GM23248 (cell line): ENCODE results near the gene ITGB2. TPM values are rescaled to one million over a fixed set of nuclear protein-coding genes. Genes with fewer than 3 reads are reported as not detected.

Experiments used
- DNase-seq: peaks from one replicate; pipeline ENCODE4 v3.0.0-alpha.2; 2015
- H2AFZ ChIP-seq: fragments of 200-600 bp; sonication (generic); 2 replicates; pipeline ENCODE4 v1.6.1; 2016; ENCODE audit warnings: antibody characterized with exemption
- H3F3A ChIP-seq: fragments of 200-600 bp; sonication (generic); 2 replicates; pipeline ENCODE4 v1.6.1; 2016; ENCODE audit warnings: mild to moderate bottlenecking, antibody characterized with exemption, mixed run types; ENCODE audit not compliant: insufficient read depth
- H3K27ac ChIP-seq: fragments of 200-600 bp; sonication (generic); 2 replicates; pipeline ENCODE4 v1.5.1; 2016; ENCODE audit warnings: mild to moderate bottlenecking
- H3K27me3 ChIP-seq: fragments of 200-600 bp; sonication (generic); replicated peaks from 2 replicates; pipeline ENCODE4 v1.6.1; 2016; ENCODE audit warnings: mild to moderate bottlenecking; ENCODE audit not compliant: insufficient read depth
- H3K36me3 ChIP-seq: fragments of 200-600 bp; sonication (generic); 2 replicates; pipeline ENCODE4 v1.6.1; 2016; ENCODE audit warnings: low read depth, mild to moderate bottlenecking
- H3K4me1 ChIP-seq: fragments of 200-600 bp; sonication (generic); 2 replicates; pipeline ENCODE4 v1.6.1; 2016; ENCODE audit warnings: mild to moderate bottlenecking; ENCODE audit not compliant: insufficient read depth
- H3K4me2 ChIP-seq: fragments of 200-600 bp; sonication (generic); one replicate; pipeline ENCODE4 v1.6.1; 2016; ENCODE audit warnings: mild to moderate bottlenecking; ENCODE audit not compliant: unreplicated experiment
- H3K4me3 ChIP-seq: fragments of 200-600 bp; sonication (generic); 2 replicates; pipeline ENCODE4 v1.5.1; 2016; ENCODE audit warnings: mild to moderate bottlenecking
- H3K79me2 ChIP-seq: fragments of 200-600 bp; sonication (generic); 2 replicates; pipeline ENCODE4 v1.6.1; 2016; ENCODE audit warnings: mild to moderate bottlenecking; ENCODE audit not compliant: insufficient read depth
- H3K9ac ChIP-seq: fragments of 200-600 bp; sonication (generic); 2 replicates; pipeline ENCODE4 v1.6.1; 2016; ENCODE audit warnings: mild to moderate bottlenecking
- H3K9me2 ChIP-seq: fragments of 200-600 bp; sonication (generic); 2 replicates; pipeline ENCODE4 v1.6.1; 2016; ENCODE audit warnings: mixed run types, mild to moderate bottlenecking, moderate library complexity; ENCODE audit not compliant: insufficient read depth
- H3K9me3 ChIP-seq: fragments of 200-600 bp; sonication (generic); one replicate; pipeline ENCODE4 v1.6.1; 2017; ENCODE audit warnings: low read depth
- H4K20me1 ChIP-seq: fragments of 200-600 bp; sonication (generic); 2 replicates; pipeline ENCODE4 v1.6.0; 2016; ENCODE audit not compliant: insufficient read depth
- EZH2 ChIP-seq: fragments of 200-600 bp; sonication (generic); IDR thresholded peaks from 2 replicates; pipeline ENCODE4 v1.6.1; 2018; ENCODE audit warnings: antibody characterized with exemption, mild to moderate bottlenecking; ENCODE audit not compliant: insufficient read depth, poor library complexity, severe bottlenecking
- EZH2phosphoT487 ChIP-seq: fragments of 200-600 bp; sonication (generic); IDR thresholded peaks from 2 replicates; pipeline ENCODE4 v1.6.1; 2018; ENCODE audit warnings: antibody characterized with exemption, moderate library complexity, mild to moderate bottlenecking, low read depth; ENCODE audit not compliant: insufficient read depth
- WGBS, 2 experiments: methylation state at CpG; one replicate each; pipeline ENCODE4 v1.1.6; 2015 to 2017; ENCODE audit warnings: low lambda C conversion rate in 2 of 2, low coverage in 1 of 2; ENCODE audit errors: missing lambda C conversion rate in 2 of 2; 5-methylcytosine and 5-hydroxymethylcytosine counted together
- in situ Hi-C: fragments of 300-500 bp; cut with MboI; formaldehyde crosslinking; loops from 2 replicates; pipeline ENCODE4 v1.15.0; 2020
- polyA plus RNA-seq: library from polyadenylated mRNA; unstranded; fragments of >200 nt; fragmentation: Nextera tagmentation; extraction: Ambion mirVana; gene quantifications from 2 replicates; pipeline ENCODE4 v1.2.1, GENCODE V29; 2016
- total RNA-seq: library from RNA; depleted of rRNA; stranded (reverse); fragments of >200 nt; shearing (Covaris generic); gene quantifications from 2 replicates; pipeline ENCODE4 v1.2.3, GENCODE V29; 2014

The ITGB2 gene
- total and polyA plus RNA-seq, 2 experiments from 2014 or later: 1.3 to 2.2 TPM

GRCh38 chr21:44927259-44927586 is 6.5 kb upstream of the ITGB2 start:
- Histone ChIP-seq H3K4me3 (peak overlapping the region; percentile 57), H2AFZ (no peak overlapping the region), H4K20me1 (no peaks in the 10 kb centered on the region), H3K79me2 (no peaks in the 10 kb centered on the region), H3K9ac (peak overlapping the region; percentile 79), H3K4me1 (peaks cover 61% of the 10 kb centered on the region), H3K36me3 (no peaks in the 10 kb centered on the region), H3K27ac (peak overlapping the region; percentile 95), H3F3A (peaks cover 35% of the 10 kb centered on the region), H3K4me2 (peak overlapping the region; percentile 78), H3K27me3 (no peaks in the 10 kb centered on the region), H3K9me2 (no peaks in the 10 kb centered on the region), H3K9me3 (no peaks in the 10 kb centered on the region)
- TF ChIP-seq EZH2 (no peak), EZH2phosphoT487 (no peak)
- in situ Hi-C loops: loop anchor here (25.0 kb wide), 1 partner anchor 415 kb away; no protein-coding TSS in a partner anchor
- no peak for DNase-seq
- WGBS, 2 experiments: 4% methylated on average over 4 of the region's 4 CpGs; no CpG with 5 or more reads in 1 of the 2 experiments

- H3K79me2 ChIP-seq: no peaks in the 10 kb centered on the region
- no peaks in the 10 kb centered on the region for H3K36me3 ChIP-seq
- peak overlapping the region; percentile 61 for H2AFZ ChIP-seq
- WGBS, 2 experiments: 25 to 28% methylated on average over 22 to 24 of the region's 24 CpGs
- no peaks in the 10 kb centered on the region for H3K9me2 ChIP-seq
- H3K4me2 ChIP-seq: peak overlapping the region; percentile 78
- DNase-seq: peak; percentile 95
- H3K9me3 ChIP-seq: no peaks in the 10 kb centered on the region
- TF ChIP-seq EZH2 (no peak), EZH2phosphoT487 (no peak)
- peak overlapping the region; percentile 79 for H3K9ac ChIP-seq
- in situ Hi-C loops: loop anchor here (25.0 kb wide), 1 partner anchor 414 kb away; no protein-coding TSS in a partner anchor
- peaks cover 59% of the 10 kb centered on the region for H3K4me1 ChIP-seq
- H4K20me1 ChIP-seq: no peaks in the 10 kb centered on the region
- no peaks in the 10 kb centered on the region for H3K27me3 ChIP-seq
- H3K27ac ChIP-seq: peak overlapping the region; percentile 95
- H3K4me3 ChIP-seq: peak overlapping the region; percentile 57; the same call in 1 of the 2 replicates
- peaks cover 35% of the 10 kb centered on the region for H3F3A ChIP-seq
These were observed 5.8 kb upstream of the ITGB2 start for GRCh38 chr21:44926331-44927101.

- Histone ChIP-seq H3K79me2 (no peaks in the 10 kb centered on the region), H2AFZ (peak overlapping the region; percentile 46), H3K27me3 (no peaks in the 10 kb centered on the region), H3K4me1 (peaks cover 48% of the 10 kb centered on the region), H3K27ac (peak overlapping the region; percentile 95), H3K36me3 (no peaks in the 10 kb centered on the region), H3K9me2 (no peaks in the 10 kb centered on the region), H4K20me1 (no peaks in the 10 kb centered on the region), H3K9me3 (no peaks in the 10 kb centered on the region), H3F3A (peaks cover 35% of the 10 kb centered on the region), H3K4me3 (no peak overlapping the region), H3K9ac (peak overlapping the region; percentile 79; the same call in 1 of the 2 replicates), H3K4me2 (peak overlapping the region; percentile 63)
- in situ Hi-C loops: loop anchor here (25.0 kb wide), 1 partner anchor 413 kb away; no protein-coding TSS in a partner anchor
- TF ChIP-seq EZH2: no peak
- no peak for TF ChIP-seq EZH2phosphoT487
- no peak for DNase-seq
- WGBS, 2 experiments: 96 to 100% methylated on average over 1 of the region's 1 CpG
These were observed 4.7 kb upstream of the ITGB2 start for GRCh38 chr21:44925378-44925755.

GRCh38 chr21:44924606-44925377 is 4.1 kb upstream of the ITGB2 start:
- Histone ChIP-seq H2AFZ (peak overlapping the region; percentile 46), H3K4me2 (peak overlapping the region; percentile 63)
- in situ Hi-C loops: loop anchor here (25.0 kb wide), 1 partner anchor 412 kb away; no protein-coding TSS in a partner anchor

More at GRCh38 chr21:44924606-44925377, 4.1 kb upstream of the ITGB2 start:
- 65 to 67% methylated on average over 10 of the region's 10 CpGs for WGBS, 2 experiments
- peak; percentile 73 for DNase-seq
- H3K9me3 ChIP-seq: no peaks in the 10 kb centered on the region
- no peaks in the 10 kb centered on the region for H3K36me3 ChIP-seq
- TF ChIP-seq EZH2: no peak
- no peak for TF ChIP-seq EZH2phosphoT487
- no peaks in the 10 kb centered on the region for H3K9me2 ChIP-seq
- H3K79me2 ChIP-seq: no peaks in the 10 kb centered on the region
- H3K27ac ChIP-seq: peak overlapping the region; percentile 95
- peaks cover 35% of the 10 kb centered on the region for H3F3A ChIP-seq
- H3K27me3 ChIP-seq: no peaks in the 10 kb centered on the region
- H3K9ac ChIP-seq: peak overlapping the region; percentile 79; the same call in 1 of the 2 replicates
- no peak overlapping the region for H3K4me3 ChIP-seq
- H4K20me1 ChIP-seq: no peaks in the 10 kb centered on the region
- H3K4me1 ChIP-seq: peaks cover 47% of the 10 kb centered on the region
